ENCODE data around the gene GPALPP1.
"Not testable (repeated sequence)": the region's sequence is repeated elsewhere in the genome, so short reads cannot be mapped to it uniquely, and the experiment has no call there.

GPALPP1 gene, protein sequence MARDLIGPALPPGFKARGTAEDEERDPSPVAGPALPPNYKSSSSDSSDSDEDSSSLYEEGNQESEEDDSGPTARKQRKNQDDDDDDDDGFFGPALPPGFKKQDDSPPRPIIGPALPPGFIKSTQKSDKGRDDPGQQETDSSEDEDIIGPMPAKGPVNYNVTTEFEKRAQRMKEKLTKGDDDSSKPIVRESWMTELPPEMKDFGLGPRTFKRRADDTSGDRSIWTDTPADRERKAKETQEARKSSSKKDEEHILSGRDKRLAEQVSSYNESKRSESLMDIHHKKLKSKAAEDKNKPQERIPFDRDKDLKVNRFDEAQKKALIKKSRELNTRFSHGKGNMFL

DNA sequence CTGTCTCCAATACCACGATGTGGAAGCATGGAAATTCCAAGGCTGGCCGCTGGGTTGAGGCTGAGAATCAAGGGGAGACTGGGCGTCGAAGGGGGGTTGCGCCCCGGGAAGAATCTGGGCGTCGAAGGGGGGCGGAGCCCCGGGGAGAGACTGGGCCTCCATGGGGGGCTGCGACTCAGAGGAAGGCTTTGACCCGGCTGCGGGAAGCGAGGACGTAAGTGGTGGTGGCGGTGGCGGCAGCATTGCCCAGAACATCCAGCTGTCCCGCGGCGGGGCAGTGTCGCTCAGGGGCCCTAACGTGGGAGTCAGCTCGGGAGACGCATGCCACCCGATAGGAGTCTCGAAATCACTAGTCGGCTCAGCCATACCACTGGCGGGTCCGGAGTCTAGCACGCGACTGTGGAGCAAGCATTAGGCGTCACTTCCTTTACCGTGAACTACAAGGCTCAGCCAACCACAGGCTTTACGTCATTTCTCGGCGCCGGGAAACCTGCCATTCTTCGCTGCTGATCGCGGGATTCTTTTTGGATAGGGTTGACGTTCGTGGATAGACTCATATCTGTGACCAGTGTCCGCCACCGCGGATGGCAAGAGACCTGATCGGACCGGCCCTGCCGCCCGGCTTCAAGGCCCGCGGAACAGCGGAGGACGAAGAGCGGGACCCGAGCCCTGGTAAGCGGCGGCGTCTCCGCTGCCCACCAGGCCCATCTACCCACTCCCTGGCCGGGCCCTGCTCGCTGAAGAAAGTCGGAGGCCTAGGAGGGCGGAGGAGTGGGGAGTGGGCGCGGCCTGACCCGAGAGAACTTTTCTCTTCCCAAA is at the start of gene GPALPP1, which contains the start of gene NUFIP1:
TSS of gene GPALPP1 (plus strand) at position 468 of the 819 bp plus-strand sequence. CDS start at position 585, 117 bp downstream.
TSS of gene NUFIP1 (minus strand) at position 401 of the 819 bp plus-strand sequence. CDS start at position 366, 35 bp downstream.
- peak; percentile 90 for FAIRE-seq

DNA sequence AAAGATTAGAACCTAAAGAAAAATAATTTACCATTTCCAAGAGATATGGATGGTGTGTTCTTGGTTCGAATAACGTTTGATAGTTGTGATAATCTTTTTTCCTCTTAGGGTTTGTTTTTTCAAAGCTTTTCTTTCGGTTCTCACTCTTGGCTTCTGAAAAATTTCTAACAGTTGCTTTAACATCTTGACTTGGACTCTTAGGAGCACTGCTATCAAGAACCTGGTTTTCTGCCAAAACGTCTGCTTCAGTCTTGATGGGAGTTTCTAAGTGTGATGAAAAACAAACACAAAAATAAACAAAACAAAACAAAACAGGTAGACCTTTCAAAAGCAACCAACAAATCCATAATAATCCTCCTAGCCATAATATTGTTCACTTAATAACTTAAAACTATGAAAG is 45.9 kb upstream of the GPALPP1 start:
- not testable (repeated sequence) for FAIRE-seq

DNA sequence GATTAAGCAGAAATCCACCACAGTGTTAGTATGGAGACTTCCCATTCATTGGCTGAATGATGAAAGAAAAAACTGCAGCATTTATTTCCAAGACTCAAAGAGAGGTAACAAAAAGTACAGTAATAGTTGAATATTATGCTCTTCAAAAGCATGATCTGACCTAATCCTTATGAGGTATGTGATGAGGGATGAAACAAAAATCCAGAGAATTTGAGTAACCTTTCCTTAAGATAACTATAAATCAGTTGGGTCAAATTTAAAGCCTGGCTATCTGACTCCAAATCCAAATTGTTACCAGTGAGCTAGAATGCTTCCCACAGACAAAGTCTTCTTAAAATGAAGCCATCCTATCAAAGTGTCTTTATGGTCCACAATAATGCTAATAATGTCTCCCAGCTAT is 38.2 kb upstream of the GPALPP1 start:
- no peak for FAIRE-seq

DNA sequence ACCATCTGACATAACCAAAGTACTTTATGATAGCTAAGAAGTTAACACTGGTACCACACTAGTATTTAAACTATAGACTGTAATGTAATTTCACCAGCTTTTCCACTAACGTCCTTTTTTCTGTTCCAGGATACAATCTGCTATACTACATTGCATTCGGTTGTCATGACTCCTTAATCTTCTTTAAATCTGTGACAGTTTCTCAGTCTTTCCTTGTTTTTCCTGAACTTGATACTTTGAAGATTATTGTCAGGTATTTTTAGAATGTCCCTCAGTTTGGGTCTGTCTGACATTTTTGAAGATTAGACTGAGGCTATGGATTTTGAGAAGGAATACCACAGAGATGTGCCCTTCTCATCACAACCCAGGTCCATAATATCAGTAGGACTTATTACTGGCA is 36.7 kb upstream of the GPALPP1 start:
- FAIRE-seq, result no peak

DNA sequence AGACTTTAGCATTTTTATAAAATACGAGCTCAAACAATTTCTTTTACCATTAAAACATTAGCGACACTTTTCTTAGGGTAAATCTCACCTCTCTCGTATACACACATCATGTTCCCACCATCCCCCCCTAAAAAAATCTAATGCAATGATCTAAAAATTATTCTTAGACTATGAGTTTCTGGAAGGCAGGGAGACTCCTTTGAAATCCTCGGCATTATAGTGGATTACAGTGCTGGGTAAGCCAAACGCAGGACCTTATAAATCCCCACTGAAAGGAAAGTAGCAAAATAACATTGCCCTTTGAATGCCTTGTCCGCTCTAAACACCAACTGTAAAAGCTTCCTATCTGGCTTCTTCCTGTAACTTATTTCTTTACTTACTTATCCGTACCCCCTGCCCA is 35.1 kb upstream of the GPALPP1 start:
- FAIRE-seq, result no peak

DNA sequence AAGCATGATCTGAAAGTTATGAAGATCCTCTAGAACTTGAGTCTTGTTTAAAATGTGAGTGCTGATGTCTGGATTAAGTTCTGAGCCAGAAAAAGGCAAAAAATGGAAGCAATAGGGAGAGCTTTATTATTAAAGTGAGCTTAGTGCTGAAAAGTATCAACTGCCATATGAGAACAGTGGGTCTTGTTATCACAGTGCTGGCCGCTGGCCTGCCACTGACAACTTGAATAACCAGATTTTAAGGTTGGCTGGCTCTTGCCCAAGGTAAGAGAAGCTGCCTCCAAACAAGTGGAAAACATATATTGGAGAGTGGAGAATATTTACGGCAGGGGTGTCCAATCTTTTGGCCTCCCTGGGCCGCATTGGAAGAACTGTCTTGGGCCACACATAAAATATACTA is 33.9 kb upstream of the GPALPP1 start:
- no peak for FAIRE-seq

DNA sequence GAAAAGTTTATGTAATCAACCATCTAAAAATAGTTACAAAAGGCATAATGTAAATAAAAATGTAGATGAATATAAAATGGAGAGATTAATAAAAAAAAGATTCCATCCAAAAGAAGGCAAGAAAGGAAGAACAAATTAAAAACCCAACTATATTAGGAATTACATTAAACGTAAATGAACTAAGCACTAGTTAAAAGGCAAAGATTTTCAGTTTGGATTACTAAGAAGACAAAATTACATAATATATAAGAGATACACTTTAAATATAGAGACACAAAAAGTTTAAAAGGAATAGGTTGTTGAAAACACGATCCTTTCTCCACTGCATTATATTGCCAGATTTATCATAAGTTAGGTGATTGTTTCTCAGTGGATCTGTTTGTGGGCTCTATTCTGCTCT is 27.3 kb upstream of the GPALPP1 start:
- peak; percentile 45 for FAIRE-seq

DNA sequence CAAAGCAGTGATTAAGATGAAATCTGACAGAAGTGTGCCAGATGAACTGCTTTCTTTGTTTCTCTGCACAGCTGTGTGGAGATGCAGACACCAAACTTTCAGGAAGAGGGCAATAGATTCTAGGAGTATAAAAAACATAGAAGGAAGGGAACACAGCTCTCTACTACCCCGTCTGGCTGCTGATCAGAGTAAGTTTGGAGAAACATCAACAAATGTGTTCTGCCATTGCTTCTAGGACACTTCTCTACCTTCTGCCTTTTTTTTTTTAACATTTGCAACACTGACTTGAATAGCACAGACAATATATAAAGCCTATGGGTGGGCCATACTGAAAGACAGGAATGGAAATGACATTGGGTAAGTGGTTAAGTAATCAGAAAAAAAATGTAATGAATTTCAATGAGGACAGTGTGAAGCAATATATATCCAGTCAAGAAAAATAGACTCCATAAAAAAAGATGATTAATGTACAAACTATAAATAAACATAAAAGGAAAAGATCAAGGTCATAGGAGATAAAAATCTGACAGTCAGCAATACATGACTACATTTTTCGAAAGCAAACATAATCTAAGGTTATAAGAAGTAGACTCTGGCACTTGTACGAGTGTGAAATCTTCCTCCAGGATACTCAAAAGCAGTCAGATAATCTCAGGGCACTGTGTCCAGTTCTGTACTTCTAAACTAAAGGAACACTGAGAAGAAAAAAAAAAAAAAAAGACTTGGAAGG is 21.5 kb upstream of the GPALPP1 start:
- FAIRE-seq, result no peak

DNA sequence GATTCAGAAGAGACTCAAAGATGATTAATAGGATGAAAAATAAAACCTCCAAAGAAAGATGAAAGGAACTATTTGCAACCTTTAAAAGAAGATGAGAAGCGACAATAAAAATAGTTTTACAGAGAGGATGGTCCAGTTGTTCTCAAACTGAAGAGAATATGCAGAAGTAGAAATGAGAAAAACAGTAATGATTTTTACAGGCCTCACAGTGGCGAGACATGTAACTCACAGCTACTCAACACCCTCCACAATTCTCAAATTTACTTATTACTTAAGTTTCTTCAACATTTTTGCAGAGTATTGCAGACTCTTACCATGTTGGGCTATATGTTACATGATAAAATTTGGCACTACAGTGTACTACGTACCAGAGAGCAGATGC is 20.9 kb upstream of the GPALPP1 start:
- no peak for FAIRE-seq

DNA sequence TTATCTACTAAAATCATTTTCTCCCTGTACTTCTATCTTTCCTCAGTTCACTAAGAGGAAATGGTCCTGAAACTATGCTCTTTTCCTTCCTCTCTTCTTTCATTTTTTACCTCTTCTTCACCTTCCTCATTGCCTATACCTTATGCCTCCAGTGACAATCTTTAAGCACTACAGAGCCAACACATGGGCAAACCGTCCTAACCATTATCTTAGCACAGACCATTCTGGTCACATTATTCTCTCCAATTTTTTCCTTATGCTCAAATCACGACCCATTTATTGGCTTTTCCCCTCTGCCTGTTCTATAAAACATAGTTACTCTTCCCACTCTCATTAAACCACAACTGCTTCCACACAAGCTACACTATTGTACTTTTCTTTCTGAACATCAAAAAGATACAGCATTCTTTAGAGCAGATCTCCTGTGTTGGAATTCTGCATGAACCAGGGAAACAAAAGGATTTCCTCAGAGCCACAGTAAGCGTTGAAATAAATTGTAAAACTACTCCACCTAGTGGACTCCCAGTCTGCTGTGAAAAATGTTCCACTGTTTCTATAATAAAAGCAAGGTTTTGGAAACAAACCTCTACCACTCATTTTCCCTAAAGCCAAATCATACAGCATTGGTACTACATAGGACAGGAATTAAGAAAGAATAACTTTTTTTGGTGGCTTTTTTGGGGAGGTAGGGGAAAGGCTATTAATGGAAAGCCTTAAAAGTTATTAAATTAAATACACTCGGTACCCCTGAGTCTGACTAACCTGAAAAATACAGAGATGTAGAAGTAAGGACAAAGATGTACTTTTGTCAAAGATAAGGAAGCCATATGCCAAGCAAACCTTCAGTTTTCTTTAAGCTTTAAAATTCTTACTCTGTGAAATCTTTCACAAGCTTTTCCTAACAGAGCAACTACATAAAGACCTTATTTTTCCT is 19.5 kb upstream of the GPALPP1 start:
- FAIRE-seq, result peak; percentile 99

DNA sequence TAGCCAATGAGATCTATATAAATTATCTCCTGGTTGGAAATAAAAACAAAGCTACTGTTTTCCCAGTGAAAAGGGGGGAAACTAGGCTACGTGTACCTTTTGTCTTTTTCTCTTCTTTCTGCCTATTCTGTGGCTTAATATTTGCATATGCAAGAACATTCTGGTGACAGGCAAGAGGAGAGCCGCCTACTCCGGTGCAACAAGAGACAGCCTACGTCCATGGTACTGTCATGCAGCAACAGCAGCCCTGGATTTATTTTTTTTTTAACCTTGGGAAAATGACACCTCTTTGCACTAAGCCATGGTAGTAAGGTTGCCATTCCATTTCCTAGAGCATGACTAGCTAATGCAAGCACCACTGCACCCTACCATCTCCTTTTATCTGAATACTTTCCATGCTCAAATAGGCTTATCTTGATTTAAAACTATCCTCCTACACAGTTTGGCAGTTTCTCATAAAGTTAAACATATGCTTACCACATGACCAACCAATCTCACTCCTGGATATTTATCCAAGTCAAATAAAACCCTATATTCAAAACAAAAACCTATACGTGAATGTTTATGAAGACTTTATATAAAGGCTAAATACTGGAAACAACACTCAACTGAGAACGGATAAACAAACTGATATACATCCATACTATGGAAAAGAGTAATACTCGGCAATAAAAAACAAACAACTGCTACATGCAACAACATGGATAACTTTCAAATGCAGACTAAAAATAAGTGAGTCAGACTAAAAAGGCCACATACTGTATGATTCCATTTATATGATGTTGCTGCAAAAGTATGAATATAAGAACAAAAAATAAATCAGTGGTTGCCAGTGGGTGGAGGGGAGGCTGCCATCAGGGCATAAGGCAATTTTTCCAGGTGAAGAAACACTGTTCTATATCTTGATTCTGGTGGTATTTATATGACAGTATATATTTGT is 17.4 kb upstream of the GPALPP1 start:
- FAIRE-seq, result no peak

DNA sequence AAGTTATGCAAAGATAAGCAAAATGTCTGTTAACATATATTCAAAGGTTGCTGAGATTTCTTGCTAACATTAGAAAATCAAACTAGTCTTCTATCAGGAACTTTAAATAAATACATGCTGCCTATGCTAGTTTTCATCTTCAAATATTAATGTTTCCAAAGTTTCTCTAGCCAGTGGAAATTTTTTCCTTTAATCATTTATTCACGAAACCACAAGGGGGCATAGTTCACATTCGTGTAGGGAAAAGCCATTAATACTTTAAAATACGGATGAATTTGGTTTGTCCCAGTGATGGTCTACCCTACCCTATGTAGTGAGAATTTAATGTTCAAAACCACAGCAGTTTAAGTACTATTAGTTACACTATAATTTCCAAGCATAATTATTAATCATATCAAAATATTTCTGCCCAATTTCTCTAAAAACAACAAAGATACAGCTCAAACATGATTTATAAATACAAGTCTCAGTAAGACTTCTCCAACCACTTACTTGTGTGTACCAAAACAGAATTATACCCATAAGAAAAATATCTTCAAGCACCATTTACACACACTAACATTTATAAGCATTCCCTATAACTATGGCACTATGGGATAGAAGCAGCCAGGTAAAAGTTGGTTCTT is 16.3 kb upstream of the GPALPP1 start:
- FAIRE-seq, result peak; percentile 99

DNA sequence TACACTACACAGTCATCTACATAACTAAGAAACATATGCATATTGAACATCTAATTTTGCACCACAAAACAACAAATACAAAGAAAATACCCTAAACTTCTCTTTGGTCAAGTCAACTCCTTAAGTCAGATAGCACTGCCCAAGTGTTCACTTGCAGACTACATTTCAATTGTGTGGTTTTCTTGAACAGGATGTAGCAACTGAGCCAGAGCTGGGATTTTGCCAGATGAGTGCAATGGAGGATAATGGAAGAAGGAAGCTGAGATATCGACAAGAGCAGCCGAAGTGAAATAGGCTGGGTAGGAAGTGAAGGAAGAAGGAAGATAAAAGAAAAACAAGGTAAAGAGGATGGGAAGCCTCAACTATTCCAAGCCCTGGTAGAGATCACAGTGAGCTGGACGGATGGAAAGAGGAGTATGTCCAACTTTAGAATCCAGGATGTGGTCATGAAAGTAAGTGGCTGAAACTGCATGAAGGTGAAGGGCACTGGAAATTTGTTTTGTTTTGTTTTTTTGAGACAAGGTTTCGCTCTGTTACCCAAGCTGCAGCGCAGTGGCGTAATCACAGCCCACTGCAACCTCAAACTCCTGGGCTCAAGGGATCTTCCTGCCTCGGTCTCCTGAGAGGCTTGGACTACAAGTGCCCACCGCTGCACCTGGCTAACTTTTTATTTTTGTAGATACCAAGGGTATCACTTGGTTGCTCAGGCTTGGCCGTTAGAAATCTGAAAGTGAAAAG is 15.1 kb upstream of the GPALPP1 start:
- no peak for FAIRE-seq

DNA sequence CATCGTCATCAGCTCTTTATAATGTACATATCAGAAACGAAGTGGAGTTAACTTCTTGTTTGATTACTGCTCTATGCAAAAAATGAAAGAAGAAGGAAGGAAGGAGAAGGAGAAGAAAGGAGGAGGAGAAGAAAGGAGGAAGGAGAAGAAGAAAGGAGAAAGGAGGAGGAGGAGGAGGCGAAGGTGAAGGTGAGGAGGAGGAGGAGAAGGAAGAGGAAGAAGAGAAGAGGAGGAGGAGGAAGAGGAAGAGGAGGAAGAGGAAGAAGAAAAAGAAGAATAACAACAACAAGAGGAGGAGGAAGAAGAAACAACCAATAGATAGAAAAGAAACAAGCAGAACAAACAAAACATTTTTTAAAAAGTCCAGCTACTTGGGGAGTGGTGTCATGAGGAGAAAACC is 13.1 kb upstream of the GPALPP1 start:
- FAIRE-seq, result no peak

DNA sequence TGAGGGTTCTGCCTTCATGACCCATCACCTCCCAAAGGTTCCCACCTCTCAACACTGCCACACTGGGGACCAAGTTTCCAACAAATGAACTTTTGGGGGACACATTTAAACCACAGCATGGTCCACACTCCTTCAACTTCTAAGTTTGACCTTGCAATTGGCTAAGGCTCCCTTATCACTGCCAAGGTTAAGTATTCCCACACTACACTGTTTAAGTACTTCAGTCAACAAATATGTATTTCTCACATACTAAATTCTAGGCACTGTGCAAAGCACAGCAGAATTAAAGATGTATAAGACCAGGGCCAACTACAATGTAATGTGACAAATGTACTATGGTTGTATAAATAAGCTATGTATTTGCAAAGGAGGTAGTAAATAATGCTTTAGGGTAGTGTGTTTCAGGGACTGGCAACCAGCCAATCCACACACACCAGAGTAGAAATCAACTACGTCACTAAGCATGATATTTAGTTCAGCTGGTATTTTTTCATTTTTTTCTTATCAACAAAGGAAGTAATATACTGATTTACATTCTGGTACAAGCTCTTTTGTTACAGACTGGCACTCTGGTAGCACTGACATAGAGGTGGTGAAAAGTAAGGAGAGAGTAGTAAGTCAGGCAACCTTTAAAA is 12.3 kb upstream of the GPALPP1 start:
- FAIRE-seq, result no peak

DNA sequence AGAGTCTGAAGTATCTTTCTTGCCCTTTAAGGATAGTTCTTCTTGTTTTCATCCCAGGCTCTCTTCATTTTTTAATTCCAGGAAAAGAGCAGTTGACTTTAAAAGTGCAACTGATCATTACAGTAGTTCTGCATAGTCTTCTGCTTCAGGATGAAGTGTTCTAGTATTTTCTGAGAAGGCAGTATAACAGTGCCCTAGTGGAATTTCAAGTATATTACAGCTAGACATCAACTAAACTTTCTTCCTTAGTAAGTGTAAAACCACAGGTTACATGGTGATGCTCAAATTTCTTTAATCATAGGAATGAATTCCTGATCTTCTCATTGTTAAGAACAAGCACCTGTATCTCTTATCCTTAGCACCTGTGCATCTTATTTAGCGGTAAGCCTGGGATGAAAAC is 11.0 kb upstream of the GPALPP1 start:
- FAIRE-seq, result no peak

DNA sequence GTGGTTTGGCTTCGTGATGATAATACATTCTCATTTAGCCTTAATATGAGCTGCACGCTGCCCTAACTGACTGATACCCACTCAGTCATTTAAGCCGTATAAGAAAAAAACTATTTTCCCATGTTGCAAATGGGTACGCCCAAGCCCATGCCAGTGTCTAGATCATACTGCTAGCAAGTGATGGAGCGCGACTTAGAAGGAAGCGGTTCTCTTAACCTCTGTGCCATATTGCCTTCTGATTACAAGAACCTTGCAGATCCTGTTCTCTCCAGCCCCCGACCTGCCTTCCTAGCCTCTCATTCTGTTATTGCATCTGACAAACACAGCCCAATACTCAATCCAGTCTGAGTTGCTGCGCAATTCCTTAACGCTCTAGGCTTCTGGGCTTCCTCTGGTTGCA is 603 bp downstream of the GPALPP1 start:
- FAIRE-seq, result no peak

DNA sequence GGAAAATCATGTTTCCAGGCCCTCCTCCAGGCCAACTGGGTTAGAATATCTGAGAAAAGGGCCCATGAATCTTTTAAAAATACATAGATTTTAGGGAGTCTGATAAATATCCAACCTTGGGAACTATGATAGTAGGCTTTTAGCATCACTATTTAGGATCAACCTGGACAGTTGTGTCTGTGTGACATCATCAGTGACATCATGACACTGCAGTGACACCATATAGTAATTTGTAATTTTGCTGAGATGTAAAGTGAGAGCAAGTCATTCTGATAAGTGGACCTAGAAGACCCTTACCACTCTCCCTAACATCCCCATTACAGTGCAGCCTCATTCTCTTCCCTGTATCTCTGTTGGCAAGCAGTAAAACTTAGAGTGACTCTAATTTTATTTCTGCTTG is 14.1 kb downstream of the GPALPP1 start:
- no peak for FAIRE-seq

DNA sequence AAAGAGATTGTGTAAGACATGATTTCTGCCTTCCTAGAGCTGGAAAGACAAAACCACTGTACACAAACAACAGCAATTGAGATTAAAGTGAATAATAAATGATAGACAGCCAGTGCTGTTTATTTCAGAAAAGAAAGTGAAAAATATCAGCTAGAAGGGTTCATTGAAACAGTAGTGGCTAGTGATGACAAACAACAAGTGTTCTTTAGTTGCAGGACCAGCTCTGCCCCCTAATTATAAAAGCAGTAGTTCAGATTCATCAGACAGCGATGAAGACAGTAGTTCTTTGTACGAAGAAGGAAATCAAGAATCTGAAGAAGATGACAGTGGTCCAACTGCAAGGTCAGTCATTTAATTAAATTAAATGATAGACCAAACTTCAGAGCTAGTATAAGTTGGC is 14.8 kb downstream of the GPALPP1 start:
- FAIRE-seq, result no peak
